Measurements from ENCODE around the gene WDSUB1.

DNA sequence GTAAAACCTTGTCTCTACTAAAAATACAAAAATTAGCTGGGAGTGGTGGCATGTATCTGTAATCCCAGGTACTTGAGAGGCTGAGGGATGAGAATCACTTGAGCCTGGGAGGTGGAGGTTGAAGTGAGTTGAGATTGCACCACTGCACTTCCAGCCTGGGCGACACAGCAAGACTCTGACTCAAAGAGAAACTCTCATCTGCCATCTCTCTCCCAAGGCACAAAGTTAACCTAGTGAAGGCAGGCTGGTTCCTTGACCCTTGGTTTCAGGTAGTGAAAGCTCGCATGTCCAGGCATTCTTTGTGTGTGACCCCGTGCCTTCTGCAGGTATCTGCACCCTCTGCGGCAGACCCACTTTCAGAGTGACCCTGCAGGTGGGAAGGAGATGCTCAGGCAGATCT lies 100.0 kb downstream of the WDSUB1 start:
- TF ChIP-seq CTCF (IDR thresholded peaks at IDR 0.05) (no peak), POLR2AphosphoS5 (IDR thresholded peaks at IDR 0.05) (no peak), EP300 (IDR thresholded peaks at IDR 0.05) (no peak), POLR2A (IDR thresholded peaks at IDR 0.05) (no peak)
